K562 (cell line): ENCODE measurements around the gene SNX30.

Source experiments
- CTCF ChIP-seq, 3 experiments: IDR thresholded peaks in 2 of 3; conservative IDR thresholded peaks in 1 of 3; 2 replicates each; pipeline ENCODE4 v1.5.1; 2011 to 2012; ENCODE audit warnings: low read length in 3 of 3, mild to moderate bottlenecking in 3 of 3, control low read depth in 2 of 3, improper control_type of control experiment in 1 of 3, inconsistent platforms in 1 of 3, low read depth in 1 of 3, mixed read lengths in 1 of 3, moderate library complexity in 1 of 3; ENCODE audit not compliant: insufficient read depth in 2 of 3
- GABPB2 ChIP-seq: fragments of 250-450 bp; sonication (Bioruptor Pico); conservative IDR thresholded peaks from 2 replicates; pipeline ENCODE4 v1.5.1; 2021; ENCODE audit warnings: mild to moderate bottlenecking
- HDAC2 ChIP-seq: fragments of 450-650 bp; IDR thresholded peaks from 2 replicates; pipeline ENCODE4 v1.6.1; 2016; ENCODE audit warnings: mild to moderate bottlenecking
- KDM2B ChIP-seq: fragments of 250-450 bp; sonication (Bioruptor Pico); IDR thresholded peaks from 2 replicates; pipeline ENCODE4 v1.8.0; 2021; ENCODE audit warnings: mild to moderate bottlenecking, moderate library complexity
- MEF2A ChIP-seq: IDR thresholded peaks from 2 replicates; pipeline ENCODE4 v1.6.1; 2011; ENCODE audit warnings: low read depth, mild to moderate bottlenecking, low read length, moderate library complexity; ENCODE audit not compliant: control insufficient read depth
- TSHZ1 ChIP-seq: fragments of 250-450 bp; sonication (Bioruptor Pico); IDR thresholded peaks from 2 replicates; pipeline ENCODE4 v1.4.0; 2020; ENCODE audit warnings: mild to moderate bottlenecking, moderate library complexity

GRCh38 chr9:112913326-112913725 lies 162.8 kb downstream of the SNX30 start:
- no peak for TF ChIP-seq KDM2B (CRISPR knock-in tag)
- no peak for TF ChIP-seq GABPB2 (CRISPR knock-in tag)
- no peak for TF ChIP-seq TSHZ1 (CRISPR knock-in tag)
- no peak for TF ChIP-seq HDAC2
- TF ChIP-seq CTCF (IDR thresholded peaks at IDR 0.05 in 2 of 3, conservative IDR thresholded peaks at IDR 0.05 in 1 of 3; ENCODE audit: insufficient read depth in 2 of 3, low read depth in 1 of 3, low read length in 3 of 3) = no peak
- no peak for TF ChIP-seq MEF2A
